ENCODE data around the gene C1GALT1. TPM values are rescaled to one million over a fixed set of nuclear protein-coding genes. Genes with fewer than 3 reads are reported as not detected.
"Not testable (repeated sequence)": the region's sequence is repeated elsewhere in the genome, so short reads cannot be mapped to it uniquely, and the experiment has no call there.

The C1GALT1 gene
- total RNA-seq, 1 donor from 2014 or later: 33.9 TPM

DNA sequence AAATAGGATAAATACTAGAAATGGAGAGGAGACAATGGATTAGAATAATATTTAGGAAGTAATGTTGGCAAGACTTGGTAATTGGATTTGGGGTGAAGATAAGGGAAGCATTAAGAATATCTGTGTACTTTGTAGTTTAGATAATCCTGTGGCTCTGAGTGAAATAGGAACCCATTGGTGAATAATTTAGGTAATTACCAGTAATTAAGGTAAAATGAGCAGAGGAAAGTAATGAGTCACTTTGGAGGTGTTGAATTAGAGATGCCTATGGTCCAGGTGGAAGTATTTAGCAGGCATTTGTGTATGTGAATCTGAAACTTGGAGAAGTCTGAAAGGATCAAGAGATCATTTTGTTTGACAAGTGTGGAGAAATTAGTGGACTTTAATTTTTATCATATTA is 5.7 kb downstream of the C1GALT1 start:
- ATAC-seq: no peak
- H3K36me3 ChIP-seq: no peaks in the 10 kb centered on the region
- H3K27me3 ChIP-seq: no peaks in the 10 kb centered on the region
- no peak for DNase-seq
- no peak overlapping the region for H3K27ac ChIP-seq
- no peaks in the 10 kb centered on the region for H3K4me1 ChIP-seq
- H3K9me3 ChIP-seq: no peaks in the 10 kb centered on the region
- intact Hi-C loops (cut with DNase I): no loop called here
- no peak overlapping the region for H3K4me3 ChIP-seq
- no peak for TF ChIP-seq CTCF (IDR thresholded peaks at IDR 0.05)

GRCh38 chr7:7188742-7189141 is 6.4 kb downstream of the C1GALT1 start:
- Histone ChIP-seq H3K36me3 (no peaks in the 10 kb centered on the region), H3K27me3 (no peaks in the 10 kb centered on the region), H3K4me3 (no peak overlapping the region), H3K4me1 (no peaks in the 10 kb centered on the region), H3K27ac (no peak overlapping the region), H3K9me3 (no peaks in the 10 kb centered on the region)
- intact Hi-C loops (cut with DNase I): no loop called here
- TF ChIP-seq CTCF (IDR thresholded peaks at IDR 0.05): no peak
- DNase-seq (no peak), ATAC-seq (no peak)

DNA sequence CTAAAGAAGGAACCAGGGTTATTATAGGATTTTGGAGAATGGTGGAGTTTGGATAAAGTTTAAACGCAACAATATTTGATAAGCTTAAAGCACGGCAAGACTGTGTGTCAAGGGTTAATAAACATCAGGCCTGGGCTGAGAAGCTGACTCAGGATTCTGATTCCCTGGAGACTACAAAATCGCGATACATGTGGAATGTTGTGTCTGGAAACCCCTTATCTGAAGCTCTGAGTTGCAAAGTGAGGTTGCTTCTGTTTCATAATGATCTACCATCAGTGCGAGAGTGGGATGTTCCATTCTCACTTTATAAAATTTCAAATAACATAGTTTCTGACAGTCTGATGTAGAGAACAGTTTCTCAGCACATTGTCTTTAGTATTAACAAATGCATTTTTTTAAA is 7.8 kb downstream of the C1GALT1 start:
- no peaks in the 10 kb centered on the region for H3K36me3 ChIP-seq
- no peak overlapping the region for H3K27ac ChIP-seq
- H3K4me3 ChIP-seq: no peak overlapping the region
- intact Hi-C loops (cut with DNase I): no loop called here
- no peak for ATAC-seq
- DNase-seq: no peak
- no peaks in the 10 kb centered on the region for H3K4me1 ChIP-seq
- TF ChIP-seq CTCF (IDR thresholded peaks at IDR 0.05): no peak
- no peaks in the 10 kb centered on the region for H3K27me3 ChIP-seq
- H3K9me3 ChIP-seq: no peaks in the 10 kb centered on the region

- Histone ChIP-seq H3K27ac (no peak overlapping the region), H3K36me3 (no peaks in the 10 kb centered on the region), H3K9me3 (no peaks in the 10 kb centered on the region), H3K4me3 (no peak overlapping the region), H3K4me1 (no peaks in the 10 kb centered on the region), H3K27me3 (no peaks in the 10 kb centered on the region)
- no peak for TF ChIP-seq CTCF (IDR thresholded peaks at IDR 0.05)
- intact Hi-C loops (cut with DNase I): no loop called here
- no peak for ATAC-seq
- no peak for DNase-seq
Measured at GRCh38 chr7:7191137-7191536, 8.8 kb downstream of the C1GALT1 start.

DNA sequence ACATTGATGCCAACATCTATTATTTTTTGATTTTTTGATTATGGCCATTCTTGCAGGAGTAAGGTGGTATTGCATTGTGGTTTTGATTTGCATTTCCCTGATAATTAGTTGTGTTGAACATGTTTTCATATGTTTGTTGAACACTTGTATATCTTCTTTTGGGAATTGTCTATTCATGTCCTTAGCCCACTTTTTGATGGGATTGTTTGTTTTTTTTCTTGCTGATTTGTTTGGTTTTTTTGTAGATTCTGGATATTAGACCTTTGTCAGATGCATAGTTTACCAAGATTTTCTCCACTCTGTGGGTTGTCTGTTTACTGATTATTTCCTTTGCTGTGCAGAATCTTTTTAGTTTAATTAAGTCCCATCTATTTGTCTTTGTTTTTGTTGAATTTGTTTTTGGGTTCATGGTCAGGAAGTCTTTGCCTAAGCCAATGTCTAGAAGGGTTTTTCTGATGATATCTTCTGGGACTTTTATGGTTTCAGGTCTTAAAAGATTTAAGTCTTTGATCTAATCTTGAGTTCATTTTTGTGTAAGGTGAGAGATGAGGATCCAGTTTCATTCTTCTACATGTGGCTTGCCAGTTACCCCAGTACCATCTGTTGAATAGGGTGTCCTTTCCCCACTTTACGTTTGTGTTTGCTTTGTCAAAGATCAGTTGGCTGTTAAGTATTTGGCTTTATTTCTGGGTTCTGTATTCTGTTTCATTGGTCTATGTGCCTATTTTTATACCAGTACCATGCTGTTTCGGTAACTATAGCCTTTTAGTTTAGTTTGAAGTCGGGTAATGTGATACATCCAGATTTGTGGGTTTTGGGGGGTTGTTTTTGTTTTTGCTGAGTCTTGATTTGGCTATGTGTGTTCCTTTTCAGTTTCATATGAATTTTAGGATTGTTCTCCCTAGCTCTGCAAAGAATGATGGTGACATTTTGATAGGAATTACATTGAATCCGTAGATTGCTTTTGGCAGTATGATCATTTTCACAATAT is 10.7 kb downstream of the C1GALT1 start:
- ATAC-seq; H3K27ac ChIP-seq; H3K36me3 ChIP-seq; H3K4me3 ChIP-seq; DNase-seq; H3K4me1 ChIP-seq; H3K9me3 ChIP-seq; H3K27me3 ChIP-seq; intact Hi-C loops (cut with DNase I): not testable (repeated sequence)

- DNase-seq; ATAC-seq; H3K9me3 ChIP-seq; intact Hi-C loops (cut with DNase I); H3K36me3 ChIP-seq; H3K27ac ChIP-seq; H3K4me1 ChIP-seq; H3K27me3 ChIP-seq; H3K4me3 ChIP-seq: not testable (repeated sequence)
Measured at GRCh38 chr7:7199592-7199991, 17.2 kb downstream of the C1GALT1 start.

DNA sequence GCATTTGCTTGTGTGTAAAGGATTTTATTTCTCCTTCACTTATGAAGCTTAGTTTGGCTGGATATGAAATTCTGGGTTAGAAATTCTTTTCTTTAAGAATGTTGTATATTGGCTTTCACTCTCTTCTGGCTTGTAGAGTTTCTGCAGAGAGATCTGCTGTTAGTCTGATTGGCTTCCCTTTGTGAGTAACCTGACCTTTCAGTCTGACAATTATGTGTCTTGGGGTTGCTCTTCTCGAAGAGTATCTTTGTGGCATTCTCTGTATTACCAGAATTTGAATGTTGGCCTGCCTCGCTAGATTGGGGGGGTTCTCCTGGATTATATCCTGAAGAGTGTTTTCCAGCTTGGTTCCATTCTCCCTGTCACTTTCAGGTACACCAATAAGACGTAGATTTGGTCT is 17.9 kb downstream of the C1GALT1 start:
- DNase-seq; H3K36me3 ChIP-seq; H3K9me3 ChIP-seq; H3K4me3 ChIP-seq; intact Hi-C loops (cut with DNase I); H3K27ac ChIP-seq; H3K4me1 ChIP-seq; ATAC-seq; H3K27me3 ChIP-seq: not testable (repeated sequence)
